Measurements from ENCODE around the gene MEGF11.

MEGF11 gene

GRCh38 chr15:66220601-66221000 lies 32.9 kb downstream of the MEGF11 start:
- Mint-ChIP-seq H3K4me1 (no peaks in the 10 kb centered on the region), H3K9me3 (no peaks in the 10 kb centered on the region), H3K4me3 (no peak overlapping the region), H3K27me3 (peaks cover 25% of the 10 kb centered on the region), H3K27ac (no peak overlapping the region), H3K36me3 (no peaks in the 10 kb centered on the region)
- no peak for ATAC-seq

GRCh38 chr15:66219339-66219738 lies 34.2 kb downstream of the MEGF11 start:
- no peaks in the 10 kb centered on the region for H3K36me3 Mint-ChIP-seq
- H3K27me3 Mint-ChIP-seq: peaks cover 25% of the 10 kb centered on the region
- H3K27ac Mint-ChIP-seq: no peak overlapping the region
- no peaks in the 10 kb centered on the region for H3K4me1 Mint-ChIP-seq
- no peaks in the 10 kb centered on the region for H3K9me3 Mint-ChIP-seq
- H3K4me3 Mint-ChIP-seq: no peak overlapping the region
- ATAC-seq: no peak

GRCh38 chr15:66216806-66217205 lies 36.7 kb downstream of the MEGF11 start:
- Mint-ChIP-seq H3K4me1 (no peaks in the 10 kb centered on the region), H3K4me3 (no peak overlapping the region), H3K9me3 (no peaks in the 10 kb centered on the region), H3K36me3 (no peaks in the 10 kb centered on the region), H3K27ac (no peak overlapping the region), H3K27me3 (peaks cover 34% of the 10 kb centered on the region)
- ATAC-seq: no peak

GRCh38 chr15:66215811-66216210 lies 37.7 kb downstream of the MEGF11 start:
- Mint-ChIP-seq H3K4me3 (no peak overlapping the region), H3K4me1 (no peaks in the 10 kb centered on the region), H3K9me3 (no peaks in the 10 kb centered on the region), H3K36me3 (no peaks in the 10 kb centered on the region), H3K27ac (no peak overlapping the region), H3K27me3 (peaks cover 39% of the 10 kb centered on the region)
- ATAC-seq: no peak

- ATAC-seq: no peak
- H3K27ac Mint-ChIP-seq: no peak overlapping the region
- no peaks in the 10 kb centered on the region for H3K36me3 Mint-ChIP-seq
- H3K4me3 Mint-ChIP-seq: no peak overlapping the region
- no peaks in the 10 kb centered on the region for H3K4me1 Mint-ChIP-seq
- H3K9me3 Mint-ChIP-seq: no peaks in the 10 kb centered on the region
- peaks cover 31% of the 10 kb centered on the region for H3K27me3 Mint-ChIP-seq
Measured at GRCh38 chr15:66214246-66214645, 39.3 kb downstream of the MEGF11 start.

GRCh38 chr15:66212563-66212921 lies 41.0 kb downstream of the MEGF11 start:
- ATAC-seq: no peak
- peaks cover 31% of the 10 kb centered on the region for H3K27me3 Mint-ChIP-seq
- no peak overlapping the region for H3K4me3 Mint-ChIP-seq
- no peaks in the 10 kb centered on the region for H3K4me1 Mint-ChIP-seq
- H3K9me3 Mint-ChIP-seq: no peaks in the 10 kb centered on the region
- H3K36me3 Mint-ChIP-seq: no peaks in the 10 kb centered on the region
- H3K27ac Mint-ChIP-seq: no peak overlapping the region

GRCh38 chr15:66211670-66212562 lies 41.6 kb downstream of the MEGF11 start:
- Mint-ChIP-seq H3K4me1 (no peaks in the 10 kb centered on the region), H3K27me3 (peaks cover 35% of the 10 kb centered on the region), H3K27ac (no peak overlapping the region), H3K4me3 (no peak overlapping the region), H3K9me3 (peaks cover 3% of the 10 kb centered on the region), H3K36me3 (no peaks in the 10 kb centered on the region)
- peak; percentile 40 for ATAC-seq

- no peak for ATAC-seq
- Mint-ChIP-seq H3K27ac (no peak overlapping the region), H3K36me3 (no peaks in the 10 kb centered on the region)
Measured at GRCh38 chr15:66210684-66211083, 42.9 kb downstream of the MEGF11 start.

GRCh38 chr15:66198757-66199156 lies 54.8 kb downstream of the MEGF11 start:
- H3K4me3 Mint-ChIP-seq: no peak overlapping the region
- H3K4me1 Mint-ChIP-seq: no peaks in the 10 kb centered on the region
- H3K36me3 Mint-ChIP-seq: no peaks in the 10 kb centered on the region
- H3K9me3 Mint-ChIP-seq: peaks cover 2% of the 10 kb centered on the region
- no peak overlapping the region for H3K27ac Mint-ChIP-seq
- H3K27me3 Mint-ChIP-seq: peaks cover 45% of the 10 kb centered on the region
- no peak for ATAC-seq

More at GRCh38 chr15:66210684-66211083, 42.9 kb downstream of the MEGF11 start:
- H3K4me1 Mint-ChIP-seq: no peaks in the 10 kb centered on the region
- H3K4me3 Mint-ChIP-seq: no peak overlapping the region
- peaks cover 11% of the 10 kb centered on the region for H3K9me3 Mint-ChIP-seq
- H3K27me3 Mint-ChIP-seq: peaks cover 48% of the 10 kb centered on the region

- no peak overlapping the region for H3K27ac Mint-ChIP-seq
- peaks cover 27% of the 10 kb centered on the region for H3K27me3 Mint-ChIP-seq
- peaks cover under 1% of the 10 kb centered on the region for H3K4me1 Mint-ChIP-seq
- ATAC-seq: no peak
- no peak overlapping the region for H3K4me3 Mint-ChIP-seq
- no peaks in the 10 kb centered on the region for H3K36me3 Mint-ChIP-seq
- H3K9me3 Mint-ChIP-seq: peaks cover 2% of the 10 kb centered on the region
Measured at GRCh38 chr15:66196602-66197001, 56.9 kb downstream of the MEGF11 start.

GRCh38 chr15:66195621-66196230 lies 57.8 kb downstream of the MEGF11 start:
- Mint-ChIP-seq H3K36me3 (no peaks in the 10 kb centered on the region), H3K4me1 (peaks cover 6% of the 10 kb centered on the region), H3K4me3 (no peak overlapping the region), H3K27ac (no peak overlapping the region), H3K9me3 (peaks cover 2% of the 10 kb centered on the region), H3K27me3 (peaks cover 18% of the 10 kb centered on the region)
- ATAC-seq: no peak

GRCh38 chr15:66193066-66193465 lies 60.5 kb downstream of the MEGF11 start:
- H3K9me3 Mint-ChIP-seq: peaks cover 2% of the 10 kb centered on the region
- no peaks in the 10 kb centered on the region for H3K36me3 Mint-ChIP-seq
- peaks cover 6% of the 10 kb centered on the region for H3K4me1 Mint-ChIP-seq
- H3K27ac Mint-ChIP-seq: no peak overlapping the region
- ATAC-seq: no peak
- no peak overlapping the region for H3K4me3 Mint-ChIP-seq
- H3K27me3 Mint-ChIP-seq: peaks cover 20% of the 10 kb centered on the region

GRCh38 chr15:66190746-66191145 lies 62.8 kb downstream of the MEGF11 start:
- Mint-ChIP-seq H3K27ac (no peak overlapping the region), H3K36me3 (no peaks in the 10 kb centered on the region), H3K4me3 (no peak overlapping the region), H3K4me1 (peaks cover 6% of the 10 kb centered on the region), H3K9me3 (peaks cover 1% of the 10 kb centered on the region), H3K27me3 (peaks cover 36% of the 10 kb centered on the region)
- ATAC-seq: no peak

GRCh38 chr15:66189291-66189690 lies 64.3 kb downstream of the MEGF11 start:
- Mint-ChIP-seq H3K4me3 (no peak overlapping the region), H3K27me3 (peaks cover 41% of the 10 kb centered on the region), H3K36me3 (no peaks in the 10 kb centered on the region), H3K9me3 (no peaks in the 10 kb centered on the region), H3K27ac (no peak overlapping the region), H3K4me1 (peaks cover 6% of the 10 kb centered on the region)
- ATAC-seq: no peak

GRCh38 chr15:66188464-66188863 lies 65.1 kb downstream of the MEGF11 start:
- no peak overlapping the region for H3K4me3 Mint-ChIP-seq
- H3K27ac Mint-ChIP-seq: no peak overlapping the region
- peaks cover 49% of the 10 kb centered on the region for H3K27me3 Mint-ChIP-seq
- peaks cover 6% of the 10 kb centered on the region for H3K4me1 Mint-ChIP-seq
- no peaks in the 10 kb centered on the region for H3K9me3 Mint-ChIP-seq
- H3K36me3 Mint-ChIP-seq: no peaks in the 10 kb centered on the region
- no peak for ATAC-seq

GRCh38 chr15:66187271-66187670 lies 66.3 kb downstream of the MEGF11 start:
- Mint-ChIP-seq H3K27me3 (peaks cover 61% of the 10 kb centered on the region), H3K4me3 (no peak overlapping the region)

More at GRCh38 chr15:66187271-66187670, 66.3 kb downstream of the MEGF11 start:
- H3K9me3 Mint-ChIP-seq: no peaks in the 10 kb centered on the region
- no peaks in the 10 kb centered on the region for H3K36me3 Mint-ChIP-seq
- H3K4me1 Mint-ChIP-seq: peaks cover 6% of the 10 kb centered on the region
- ATAC-seq: no peak
- H3K27ac Mint-ChIP-seq: no peak overlapping the region
